Ovary (tissue), 9 donors: ENCODE data around the gene KDM4C. TPM values are rescaled to one million over a fixed set of nuclear protein-coding genes. Genes with fewer than 3 reads are reported as not detected.

Experiments used
- DNase-seq, 5 donors: peaks; one replicate each; pipeline ENCODE4 v3.0.0-alpha.2; 2019 to 2020
- H3K27ac ChIP-seq, 2 donors: fragments of 200-600 bp; one replicate each; pipeline versions ENCODE4 v1.5.1 to v1.8.0; 2019 to 2022
- H3K27me3 ChIP-seq: fragments of 200-600 bp; one replicate; pipeline ENCODE4 v1.8.0; 2022
- H3K36me3 ChIP-seq: fragments of 200-600 bp; sonication (generic); one replicate; pipeline ENCODE4 v1.5.1; 2019
- H3K4me1 ChIP-seq: one replicate; pipeline ENCODE4 v1.8.1; 2013; ENCODE audit warnings: mild to moderate bottlenecking, moderate library complexity; ENCODE audit not compliant: insufficient read depth
- H3K4me3 ChIP-seq: fragments of 200-600 bp; sonication (generic); one replicate; pipeline ENCODE4 v1.5.1; 2017
- H3K9me3 ChIP-seq, 2 donors: fragments of 200-600 bp in 1 of 2; sonication (generic) in 1 of 2; one replicate each; pipeline versions ENCODE4 v1.5.1 to v1.8.1; 2013 to 2019; ENCODE audit warnings: mild to moderate bottlenecking in 1 of 2, moderate library complexity in 1 of 2
- CTCF ChIP-seq, 3 donors: fragments of 450-650 bp in 2 of 3; fragments of 200-600 bp in 1 of 3; IDR thresholded peaks; one replicate each; pipeline versions ENCODE4 v1.5.1 to v1.8.0; 2016 to 2022; ENCODE audit warnings: antibody characterized with exemption in 3 of 3, mild to moderate bottlenecking in 1 of 3
- EP300 ChIP-seq: sonication (generic); formaldehyde crosslinking; IDR thresholded peaks from one replicate; pipeline ENCODE4 v1.6.1; 2017; ENCODE audit warnings: antibody characterized with exemption
- POLR2A ChIP-seq: fragments of 450-650 bp; IDR thresholded peaks from one replicate; pipeline ENCODE4 v1.6.1; 2017; ENCODE audit warnings: antibody characterized with exemption, mild to moderate bottlenecking, moderate library complexity
- WGBS, 3 donors: extraction: QIAGEN DNeasy Blood & Tissue Kit in 1 of 3; methylation state at CpG; one replicate each; pipeline versions ENCODE4 v1.1.5 to v1.1.7; 2013 to 2017; 5-methylcytosine and 5-hydroxymethylcytosine counted together
- intact Hi-C, 4 donors: fragments of 100-400 bp; cut with DNase I; formaldehyde crosslinking; loops; one replicate each; pipeline versions ENCODE4 v1.11.0 to v1.15.1; 2022 to 2023
- polyA plus RNA-seq, 2 donors: library from polyadenylated mRNA; stranded (reverse); fragments of 200-250 nt in 1 of 2; fragments of 350-450 nt in 1 of 2; fragmentation: Illumina TruSeq in 1 of 2; extraction: RNeasy Lipid Tissue Mini Kit (QIAGEN cat#74804) in 1 of 2; gene quantifications; one replicate each; pipeline ENCODE4 v1.2.3, GENCODE V29; 2013 to 2014
- total RNA-seq, 7 donors: library from RNA; depleted of rRNA in 2 of 7; stranded (reverse); fragments of >200 nt in 2 of 7; fragmentation: NEBNext Ultra II Directional in 3 of 7; extraction: Animal tissue kit (Norgen Biotek cat#: 25700) in 3 of 7; gene quantifications; one replicate each; pipeline versions ENCODE4 v1.1.0 to v1.2.4, GENCODE V29; 2016 to 2023
- donor health status: DM: no; HTN: no; CAD: no; lungs with moderate emphysema.
- donor health status: DM: no; HTN: no; CAD: no.
- donor health status: Bipolar disorder and iron deficiency.
- donor health status: DM: yes; HTN: yes; CAD: no.
- donor health status: DM: no; HTN: no; CAD: no.
- donor health status: DM: yes; HTN: yes; CAD: no.

The KDM4C gene
- total and polyA plus RNA-seq, 9 donors = 9.5 to 35.6 (median 26.7) TPM

GRCh38 chr9:6887051-6887450 is 129.3 kb downstream of the KDM4C start:
- no peaks in the 10 kb centered on the region for H3K4me1 ChIP-seq
- no peak overlapping the region for H3K4me3 ChIP-seq
- no peak overlapping the region for H3K27ac ChIP-seq
- TF ChIP-seq EP300 = no peak
- no peak for TF ChIP-seq POLR2A
- TF ChIP-seq CTCF (IDR thresholded peaks at IDR 0.05) = no peak
- DNase-seq = no peak
- H3K36me3 ChIP-seq = no peaks in the 10 kb centered on the region
- H3K27me3 ChIP-seq = no peaks in the 10 kb centered on the region
- intact Hi-C loops = no loop called here
- 64 to 77% (median 76%) methylated on average over 2 of the region's 2 CpGs for WGBS, 3 donors
- H3K9me3 ChIP-seq = no peaks in the 10 kb centered on the region

- Histone ChIP-seq H3K27me3 (no peaks in the 10 kb centered on the region), H3K36me3 (no peaks in the 10 kb centered on the region), H3K27ac (no peak overlapping the region), H3K9me3 (no peaks in the 10 kb centered on the region), H3K4me3 (no peak overlapping the region), H3K4me1 (no peaks in the 10 kb centered on the region)
- WGBS, 3 donors = 98 to 99% (median 98%) methylated on average over 5 of the region's 5 CpGs
- intact Hi-C loops = no loop called here
- DNase-seq = no peak
- TF ChIP-seq EP300 = no peak
- no peak for TF ChIP-seq CTCF (IDR thresholded peaks at IDR 0.05)
- no peak for TF ChIP-seq POLR2A
Measured at GRCh38 chr9:6889868-6890267, 132.1 kb downstream of the KDM4C start.

GRCh38 chr9:6893350-6894131 is 135.8 kb downstream of the KDM4C start:
- H3K4me3 ChIP-seq = no peak overlapping the region
- no peak for DNase-seq
- peaks cover 4% of the 10 kb centered on the region for H3K4me1 ChIP-seq
- TF ChIP-seq CTCF (IDR thresholded peaks at IDR 0.05) = no peak
- TF ChIP-seq EP300 = no peak
- no peak for TF ChIP-seq POLR2A
- no peaks in the 10 kb centered on the region for H3K9me3 ChIP-seq
- intact Hi-C loops = no loop called here
- H3K36me3 ChIP-seq = no peaks in the 10 kb centered on the region
- WGBS, 3 donors = 89 to 99% (median 97%) methylated on average over 6 of the region's 6 CpGs
- H3K27ac ChIP-seq = no peak overlapping the region
- H3K27me3 ChIP-seq = no peaks in the 10 kb centered on the region

GRCh38 chr9:6894135-6894534 is 136.4 kb downstream of the KDM4C start:
- H3K27me3 ChIP-seq = no peaks in the 10 kb centered on the region
- intact Hi-C loops = no loop called here
- no peaks in the 10 kb centered on the region for H3K36me3 ChIP-seq
- no peak for TF ChIP-seq EP300
- no peak for TF ChIP-seq CTCF (IDR thresholded peaks at IDR 0.05)
- TF ChIP-seq POLR2A = no peak
- H3K9me3 ChIP-seq = no peaks in the 10 kb centered on the region
- WGBS, 3 donors = 91 to 92% (median 92%) methylated on average over 3 of the region's 3 CpGs
- H3K4me3 ChIP-seq = no peak overlapping the region
- H3K4me1 ChIP-seq = peaks cover 4% of the 10 kb centered on the region
- DNase-seq = no peak
- no peak overlapping the region for H3K27ac ChIP-seq
